Measurements from ENCODE around the gene DST.

Gene DST

GRCh38 chr6:56433119-56433518 lies 209.6 kb downstream of the DST start:
- DNase-seq (ENCODE audit: low read depth): no peak

GRCh38 chr6:56432194-56432593 lies 210.5 kb downstream of the DST start:
- DNase-seq (ENCODE audit: low read depth): no peak

- DNase-seq (ENCODE audit: low read depth): no peak
These were observed 211.8 kb downstream of the DST start for GRCh38 chr6:56430629-56431600.

GRCh38 chr6:56424542-56425083 lies 218.1 kb downstream of the DST start:
- no peak for DNase-seq (ENCODE audit: low read depth)

GRCh38 chr6:56424064-56424463 lies 218.6 kb downstream of the DST start:
- no peak for DNase-seq (ENCODE audit: low read depth)

GRCh38 chr6:56420296-56420695 lies 222.4 kb downstream of the DST start:
- DNase-seq (ENCODE audit: low read depth): no peak

- DNase-seq (ENCODE audit: low read depth): no peak
These were observed 223.5 kb downstream of the DST start for GRCh38 chr6:56419191-56419590.

GRCh38 chr6:56417823-56418222 lies 224.9 kb downstream of the DST start:
- no peak for DNase-seq (ENCODE audit: low read depth)

- no peak for DNase-seq (ENCODE audit: low read depth)
These were observed 226.4 kb downstream of the DST start for GRCh38 chr6:56416247-56416646.

- DNase-seq (ENCODE audit: low read depth): no peak
These were observed 233.7 kb downstream of the DST start for GRCh38 chr6:56408976-56409375.

Data from activated gamma-delta T cell treated with anti-CD3 and anti-CD28 coated beads, Interleukin-2, amount 50 U/mL, for 16 hours (primary cell).